ENCODE data around the gene FMN2.
"Not testable (repeated sequence)": the region's sequence is repeated elsewhere in the genome, so short reads cannot be mapped to it uniquely, and the experiment has no call there.

The FMN2 gene

DNA sequence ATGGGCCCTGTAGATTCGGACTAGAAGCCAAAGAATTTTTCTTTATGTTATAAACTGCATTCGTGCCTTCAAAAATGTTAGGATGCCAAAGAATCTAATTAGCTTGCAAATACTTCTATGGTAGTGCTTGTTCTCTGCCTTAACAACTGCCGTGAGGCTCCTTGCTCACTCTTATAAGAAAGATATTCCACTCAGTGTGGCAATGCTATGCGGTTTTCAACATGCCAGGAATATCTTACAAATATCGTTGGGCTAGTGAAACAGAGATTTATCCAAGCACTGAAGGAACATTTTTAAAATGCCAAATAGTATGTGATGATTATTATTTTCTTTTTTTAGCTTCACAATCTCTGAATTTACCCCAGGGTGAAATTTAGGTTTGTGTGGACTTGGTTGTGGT, 322.0 kb downstream of the FMN2 start:
- no peak overlapping the region for H3K4me3 ChIP-seq (ENCODE audit: low read depth, low read length)

GRCh38 chr1:240414237-240414636, 322.6 kb downstream of the FMN2 start:
- H3K4me3 ChIP-seq (ENCODE audit: low read depth, low read length): no peak overlapping the region

- H3K4me3 ChIP-seq (ENCODE audit: low read depth, low read length): not testable (repeated sequence)
Measured at GRCh38 chr1:240415011-240415410, 323.3 kb downstream of the FMN2 start.

DNA sequence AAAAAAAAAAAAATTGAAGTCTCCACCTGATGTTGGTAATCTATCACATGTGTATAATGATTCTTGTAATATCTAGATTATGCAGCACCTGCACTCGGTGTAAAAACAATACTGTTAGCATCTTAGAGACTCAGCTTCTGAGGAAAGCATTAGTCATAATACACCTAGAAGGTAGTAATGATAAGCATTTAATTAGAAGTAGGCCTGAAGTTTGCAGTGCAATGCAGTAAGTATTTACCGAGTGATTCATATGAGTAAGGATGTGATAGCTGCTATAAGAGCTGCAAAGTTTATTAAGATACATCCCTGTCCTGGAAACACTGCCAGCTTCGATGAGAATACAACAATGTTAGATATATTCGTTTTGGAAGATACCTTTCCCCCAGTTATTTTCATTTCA, 323.8 kb downstream of the FMN2 start:
- H3K4me3 ChIP-seq (ENCODE audit: low read depth, low read length): no peak overlapping the region

DNA sequence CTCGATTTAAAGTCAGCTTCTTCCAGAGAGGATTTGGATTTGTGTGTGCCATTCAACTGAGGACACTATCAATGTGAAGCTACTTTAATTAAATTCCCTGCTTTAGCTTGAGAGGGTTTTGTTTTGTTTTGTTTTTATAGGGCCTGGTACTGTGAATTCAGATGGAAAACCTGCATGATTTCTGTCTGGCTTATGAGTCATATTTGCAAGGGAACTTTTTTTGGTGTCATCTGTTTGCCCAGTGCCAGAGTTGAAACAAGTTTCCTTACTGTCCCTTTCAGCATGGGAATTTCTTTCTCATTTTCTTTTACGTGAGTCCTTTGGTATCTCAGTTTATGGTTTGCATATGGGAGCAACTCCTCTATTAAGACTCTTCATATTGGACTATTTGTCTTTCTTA, 325.6 kb downstream of the FMN2 start:
- no peak overlapping the region for H3K4me3 ChIP-seq (ENCODE audit: low read depth, low read length)

DNA sequence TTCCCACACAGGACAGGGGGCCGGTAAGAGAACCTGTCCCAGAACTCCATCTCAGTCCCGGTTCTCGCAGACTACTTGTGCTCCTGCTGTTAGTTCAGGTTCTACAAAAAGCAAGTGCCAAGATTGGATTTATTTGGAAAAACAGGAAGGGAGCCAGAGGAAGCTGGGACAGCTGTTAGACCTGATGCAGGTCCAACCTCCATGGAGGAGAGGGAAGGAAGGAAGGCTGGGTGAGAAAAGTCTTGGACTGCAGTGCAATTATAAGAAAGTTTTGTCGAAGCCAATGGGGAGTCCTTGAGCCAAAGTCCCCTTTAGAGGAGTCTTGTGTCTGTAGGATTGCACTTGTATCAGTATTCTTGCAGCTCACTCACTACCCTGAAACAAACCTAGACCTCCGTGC, 329.1 kb downstream of the FMN2 start:
- H3K4me3 ChIP-seq (ENCODE audit: low read depth, low read length): no peak overlapping the region

- H3K4me3 ChIP-seq (ENCODE audit: low read depth, low read length): no peak overlapping the region
Measured at GRCh38 chr1:240423246-240423924, 331.7 kb downstream of the FMN2 start.

GRCh38 chr1:240424740-240425464, 333.2 kb downstream of the FMN2 start:
- H3K4me3 ChIP-seq (ENCODE audit: low read depth, low read length): no peak overlapping the region

DNA sequence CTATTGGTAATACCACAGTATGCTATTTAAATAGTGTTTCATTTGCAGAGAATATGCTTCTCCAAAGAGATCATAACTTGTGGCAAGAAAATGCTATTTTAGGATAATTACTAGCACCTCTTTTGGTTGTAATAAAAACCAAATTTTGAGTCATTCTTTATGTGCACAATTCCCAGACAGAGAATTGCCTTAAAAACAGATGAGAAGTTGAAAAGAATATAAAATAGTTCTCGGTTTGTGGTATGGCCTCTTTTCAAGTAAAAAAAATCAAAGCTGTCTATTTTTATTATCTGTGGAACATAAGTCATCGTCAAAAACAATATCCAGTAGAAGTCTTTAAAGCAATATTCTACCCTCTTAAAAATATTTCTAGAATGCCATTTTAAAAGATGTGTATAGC, 334.4 kb downstream of the FMN2 start:
- no peak overlapping the region for H3K4me3 ChIP-seq (ENCODE audit: low read depth, low read length)

DNA sequence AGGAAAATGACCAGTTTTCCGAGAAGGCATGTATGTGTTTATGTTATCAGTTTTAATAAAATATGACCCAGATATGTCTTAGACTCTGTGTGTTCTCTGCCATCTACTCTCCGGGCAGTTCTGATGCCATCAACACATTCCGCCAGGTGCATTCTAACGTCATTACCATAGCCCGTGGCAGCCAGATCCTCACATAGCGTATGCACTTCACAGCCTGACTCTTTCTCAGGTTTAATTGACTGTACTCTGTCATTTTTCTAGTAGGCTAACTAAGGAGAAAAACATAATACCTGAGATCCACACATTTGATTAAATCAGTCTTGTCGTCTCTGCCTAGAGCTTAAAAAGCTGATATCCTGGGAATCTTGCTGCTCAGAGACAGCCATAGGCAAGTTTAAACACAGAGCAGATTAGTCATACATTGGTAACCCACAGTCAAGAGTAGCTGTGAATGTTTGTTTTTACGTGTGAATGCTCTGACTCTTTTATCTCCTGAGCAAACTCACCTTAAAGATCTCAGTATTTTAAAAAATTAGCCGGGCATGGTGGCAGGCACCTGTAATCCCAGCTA, 344.4 kb downstream of the FMN2 start:
- no peak overlapping the region for H3K4me3 ChIP-seq (ENCODE audit: low read depth, low read length)

GRCh38 chr1:240441669-240442068, 350.0 kb downstream of the FMN2 start:
- no peak overlapping the region for H3K4me3 ChIP-seq (ENCODE audit: low read depth, low read length)

GRCh38 chr1:240445369-240445768, 353.7 kb downstream of the FMN2 start:
- no peak overlapping the region for H3K4me3 ChIP-seq (ENCODE audit: low read depth, low read length)

- no peak overlapping the region for H3K4me3 ChIP-seq (ENCODE audit: low read depth, low read length)
Measured at GRCh38 chr1:240455228-240455821, 363.6 kb downstream of the FMN2 start.

DNA sequence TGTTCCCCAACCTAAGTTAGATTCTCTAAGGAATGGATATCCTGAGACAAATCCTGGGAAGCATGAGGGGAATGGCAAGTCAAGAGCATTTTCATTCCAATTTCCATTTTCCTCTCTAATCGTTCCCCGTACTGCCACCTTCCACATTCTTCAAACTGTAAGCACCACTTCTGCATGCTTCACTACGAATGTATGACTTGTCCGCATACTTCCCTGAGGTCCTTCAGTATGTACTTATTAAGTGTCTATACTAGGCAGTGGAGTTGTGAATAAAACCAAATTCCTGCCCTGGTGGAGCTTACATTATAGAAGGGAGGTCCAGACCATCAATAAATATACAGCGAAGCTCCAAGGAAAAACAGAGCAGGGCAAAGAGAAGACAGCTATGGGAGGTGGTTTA, 365.5 kb downstream of the FMN2 start:
- H3K4me3 ChIP-seq (ENCODE audit: low read depth, low read length): no peak overlapping the region

DNA sequence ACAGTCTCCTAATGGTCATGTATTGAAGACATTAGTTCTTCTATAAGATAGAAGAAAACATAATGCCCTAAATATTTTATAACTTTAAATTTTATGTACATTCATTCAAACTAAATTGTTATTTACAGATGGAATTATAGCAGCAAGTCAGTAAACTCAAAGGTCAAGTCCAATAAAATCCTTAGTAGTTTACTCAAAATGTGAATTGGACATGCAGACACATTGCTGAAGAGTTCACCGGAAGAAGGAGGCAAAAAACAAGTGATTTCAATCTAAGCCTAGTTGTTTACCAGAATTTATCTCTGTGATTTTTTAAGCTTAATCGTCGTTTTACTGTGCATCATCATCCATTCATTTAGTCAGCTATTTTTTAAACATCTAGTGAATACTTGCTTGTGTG, 370.6 kb downstream of the FMN2 start:
- no peak overlapping the region for H3K4me3 ChIP-seq (ENCODE audit: low read depth, low read length)

DNA sequence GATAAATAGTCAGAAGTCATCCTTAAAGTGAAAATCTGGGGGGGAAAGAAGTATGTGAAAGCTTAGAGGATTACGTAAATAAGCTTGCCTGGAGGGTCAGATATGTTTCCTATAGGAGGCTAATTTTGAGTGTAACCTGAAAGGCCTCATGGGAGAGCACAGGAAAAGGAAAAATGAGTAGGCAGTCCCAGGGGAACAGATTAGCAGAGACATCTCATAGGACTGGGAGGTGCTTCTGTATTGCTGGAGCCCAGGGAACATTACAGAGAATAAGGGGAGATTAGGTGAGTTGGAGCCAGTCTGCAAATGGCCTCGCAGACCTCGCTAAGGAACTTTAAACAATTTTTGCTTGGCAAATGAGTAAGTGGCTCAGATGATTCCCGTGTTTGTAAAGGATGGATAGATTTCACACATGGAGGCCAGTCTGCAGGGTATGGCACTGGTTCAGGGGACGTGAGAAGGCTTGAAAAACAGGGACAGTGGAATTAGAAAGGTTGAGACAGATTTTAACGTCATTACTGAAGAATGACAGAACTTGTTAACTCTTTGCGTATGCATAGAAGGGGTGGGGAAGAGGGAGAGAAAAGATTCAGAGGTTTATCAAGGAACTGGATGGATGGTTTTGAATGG, 371.2 kb downstream of the FMN2 start:
- H3K4me3 ChIP-seq (ENCODE audit: low read depth, low read length): no peak overlapping the region

DNA sequence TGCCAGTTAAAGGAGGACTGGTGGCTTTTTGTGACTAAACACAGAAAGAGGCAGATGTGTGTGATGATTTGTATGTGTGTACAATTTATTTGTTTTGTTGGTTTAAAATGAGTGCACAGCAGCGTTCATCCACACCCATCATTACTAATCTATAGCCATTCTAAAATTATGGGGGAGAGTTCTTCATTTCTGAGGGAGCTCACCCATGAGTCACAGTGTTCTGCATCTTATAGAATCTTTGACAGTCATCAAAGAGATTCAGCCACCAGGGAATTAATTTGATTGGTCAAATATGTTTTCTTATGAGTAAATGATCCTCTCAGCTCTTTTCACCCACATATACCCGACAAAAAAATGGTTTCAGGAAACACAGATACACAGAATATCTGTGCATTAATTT, 372.4 kb downstream of the FMN2 start:
- no peak overlapping the region for H3K4me3 ChIP-seq (ENCODE audit: low read depth, low read length)

DNA sequence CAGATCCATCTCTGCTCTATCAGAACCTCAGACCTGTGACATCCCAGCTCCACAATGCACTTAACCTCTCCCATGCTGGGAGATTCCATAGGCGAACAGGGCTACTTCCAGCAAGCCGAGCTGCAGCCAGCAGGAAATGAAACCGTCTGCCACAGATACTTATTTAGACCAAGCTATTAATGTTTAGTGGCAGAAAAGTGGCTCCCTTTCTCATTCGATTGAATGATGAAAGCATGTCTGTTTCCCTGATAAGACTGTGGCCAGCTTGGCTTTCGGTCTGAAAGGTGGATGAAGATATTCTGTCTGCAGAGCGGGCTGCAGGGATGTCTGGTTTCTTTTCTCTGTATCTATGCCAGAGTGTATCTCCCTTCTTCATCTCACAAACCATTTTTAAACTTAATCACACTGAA, 373.9 kb downstream of the FMN2 start:
- H3K4me3 ChIP-seq (ENCODE audit: low read depth, low read length): no peak overlapping the region

DNA sequence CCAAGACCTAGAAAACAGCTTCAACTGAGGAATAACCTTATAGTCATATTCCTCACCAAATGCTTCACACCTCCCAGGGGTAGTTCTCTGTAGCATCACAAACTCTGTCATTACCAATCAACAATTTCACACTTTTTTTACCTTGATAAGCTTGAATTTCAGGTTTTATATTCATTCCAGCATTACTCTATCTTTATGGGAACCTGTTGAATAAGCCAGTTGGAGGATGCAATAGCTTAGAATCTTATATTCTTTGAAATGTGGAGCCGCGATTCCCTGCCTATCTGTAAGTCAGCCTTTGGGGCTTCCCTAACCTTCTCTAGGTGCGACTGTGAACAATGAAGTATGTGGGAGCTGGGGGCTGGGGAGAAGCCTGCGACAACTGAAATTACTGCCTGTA, 374.8 kb downstream of the FMN2 start:
- H3K4me3 ChIP-seq (ENCODE audit: low read depth, low read length): no peak overlapping the region

- H3K4me3 ChIP-seq (ENCODE audit: low read depth, low read length): no peak overlapping the region
Measured at GRCh38 chr1:240467895-240468294, 376.2 kb downstream of the FMN2 start.

- no peak overlapping the region for H3K4me3 ChIP-seq (ENCODE audit: low read depth, low read length)
Measured at GRCh38 chr1:240468656-240469055, 377.0 kb downstream of the FMN2 start.
